SK-N-SH (cell line): Measurements from ENCODE around the gene ATP8A2.

Experiments
- CTCF ChIP-seq: fragments of 200-600 bp; sonication (generic); IDR thresholded peaks from 2 replicates; pipeline ENCODE4 v1.6.1; 2017; ENCODE audit warnings: antibody characterized with exemption, mild to moderate bottlenecking, moderate library complexity
- EZH2phosphoT487 ChIP-seq: fragments of 200-600 bp; sonication (generic); IDR thresholded peaks from 2 replicates; pipeline ENCODE4 v1.6.1; 2017; ENCODE audit warnings: low read depth, mixed run types, mild to moderate bottlenecking, antibody characterized with exemption, moderate library complexity, borderline replicate concordance
- FOXM1 ChIP-seq: IDR thresholded peaks from 2 replicates; pipeline ENCODE4 v1.4.0; 2012; ENCODE audit warnings: low read depth, mild to moderate bottlenecking
- GABPA ChIP-seq: IDR thresholded peaks from 2 replicates; pipeline ENCODE4 v1.4.0; 2012; ENCODE audit warnings: low read depth, mild to moderate bottlenecking
- GATA2 ChIP-seq: sonication (generic); formaldehyde crosslinking; IDR thresholded peaks from 2 replicates; pipeline ENCODE4 v1.5.0; 2020; ENCODE audit warnings: mild to moderate bottlenecking, missing genetic modification reagents
- IRF3 ChIP-seq: fragments of 150-350 bp; IDR thresholded peaks from 2 replicates; pipeline ENCODE4 v1.6.1; 2016; ENCODE audit warnings: mild to moderate bottlenecking, low read depth, low read length
- MAX ChIP-seq: IDR thresholded peaks from 2 replicates; pipeline ENCODE4 v1.4.0; 2012; ENCODE audit warnings: low read depth
- SMC3 ChIP-seq: IDR thresholded peaks from 2 replicates; pipeline ENCODE4 v1.6.1; 2012; ENCODE audit warnings: low read depth, low read length, improper control_type of control experiment
- TEAD4 ChIP-seq: IDR thresholded peaks from 2 replicates; pipeline ENCODE4 v1.4.0; 2012; ENCODE audit warnings: mild to moderate bottlenecking, borderline replicate concordance; ENCODE audit not compliant: insufficient read depth
- USF2 ChIP-seq: fragments of 150-350 bp; IDR thresholded peaks from 2 replicates; pipeline ENCODE4 v1.6.1; 2017; ENCODE audit warnings: antibody characterized with exemption, low read length, low read depth, borderline replicate concordance
- ZBTB33 ChIP-seq: IDR thresholded peaks from 2 replicates; pipeline ENCODE4 v1.4.0; 2012; ENCODE audit warnings: low read depth, borderline replicate concordance

GRCh38 chr13:25422153-25422552, 50.4 kb downstream of the ATP8A2 start:
- no peak for TF ChIP-seq GABPA
- no peak for TF ChIP-seq CTCF
- no peak for TF ChIP-seq FOXM1
- no peak for TF ChIP-seq EZH2phosphoT487
- TF ChIP-seq USF2: no peak
- TF ChIP-seq SMC3: no peak
- TF ChIP-seq GATA2: no peak
- no peak for TF ChIP-seq TEAD4
- no peak for TF ChIP-seq IRF3
- TF ChIP-seq MAX: no peak
- TF ChIP-seq ZBTB33: no peak
